ENCODE results near the gene EPS8.

The EPS8 gene

DNA sequence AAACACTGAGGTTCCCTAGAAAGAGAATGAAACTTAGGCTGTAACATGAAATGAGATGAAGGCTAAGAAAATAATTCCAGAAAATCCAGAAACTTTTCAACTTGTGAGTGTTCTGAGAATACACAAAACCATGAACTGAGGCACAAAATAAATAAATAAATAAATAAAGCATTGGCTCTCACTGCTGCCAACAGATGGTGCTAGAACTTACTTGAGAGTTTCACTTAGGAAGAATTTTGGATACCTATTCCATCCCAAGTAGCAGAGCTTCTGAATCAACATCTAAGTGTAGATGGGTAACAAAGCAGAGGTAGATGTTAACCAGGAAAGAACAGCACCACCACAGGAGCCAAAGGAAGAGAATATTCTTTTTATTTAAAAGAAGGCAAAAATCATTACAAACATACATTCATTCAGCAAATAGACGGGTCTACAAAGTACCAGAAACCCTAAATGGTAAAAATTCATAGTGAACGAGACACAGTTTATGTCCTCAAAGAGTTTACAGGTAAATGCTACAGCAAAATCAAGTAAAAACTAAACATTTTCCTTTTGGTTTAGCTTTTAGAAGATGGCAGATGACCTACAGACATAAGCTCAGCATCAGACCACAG lies 16.7 kb downstream of the EPS8 start:
- no peaks in the 10 kb centered on the region for H3K4me1 ChIP-seq (ENCODE audit: insufficient read depth, low read length, poor library complexity, severe bottlenecking)
- no peaks in the 10 kb centered on the region for H3K9me3 ChIP-seq (ENCODE audit: insufficient read depth, low read depth, low read length)
- TF ChIP-seq, protein P1, sequence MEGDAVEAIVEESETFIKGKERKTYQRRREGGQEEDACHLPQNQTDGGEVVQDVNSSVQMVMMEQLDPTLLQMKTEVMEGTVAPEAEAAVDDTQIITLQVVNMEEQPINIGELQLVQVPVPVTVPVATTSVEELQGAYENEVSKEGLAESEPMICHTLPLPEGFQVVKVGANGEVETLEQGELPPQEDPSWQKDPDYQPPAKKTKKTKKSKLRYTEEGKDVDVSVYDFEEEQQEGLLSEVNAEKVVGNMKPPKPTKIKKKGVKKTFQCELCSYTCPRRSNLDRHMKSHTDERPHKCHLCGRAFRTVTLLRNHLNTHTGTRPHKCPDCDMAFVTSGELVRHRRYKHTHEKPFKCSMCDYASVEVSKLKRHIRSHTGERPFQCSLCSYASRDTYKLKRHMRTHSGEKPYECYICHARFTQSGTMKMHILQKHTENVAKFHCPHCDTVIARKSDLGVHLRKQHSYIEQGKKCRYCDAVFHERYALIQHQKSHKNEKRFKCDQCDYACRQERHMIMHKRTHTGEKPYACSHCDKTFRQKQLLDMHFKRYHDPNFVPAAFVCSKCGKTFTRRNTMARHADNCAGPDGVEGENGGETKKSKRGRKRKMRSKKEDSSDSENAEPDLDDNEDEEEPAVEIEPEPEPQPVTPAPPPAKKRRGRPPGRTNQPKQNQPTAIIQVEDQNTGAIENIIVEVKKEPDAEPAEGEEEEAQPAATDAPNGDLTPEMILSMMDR (conservative IDR thresholded peaks at IDR 0.05; ENCODE audit: low read length): peak; percentile 67
- no peak for TF ChIP-seq EZH2phosphoT487 (IDR thresholded peaks at IDR 0.05; ENCODE audit: borderline replicate concordance)
- no peaks in the 10 kb centered on the region for H3F3A ChIP-seq (ENCODE audit: low read depth)
- no peaks in the 10 kb centered on the region for H3K79me2 ChIP-seq (ENCODE audit: insufficient read depth, low read length)
- H3K4me2 ChIP-seq (ENCODE audit: low read depth, low read length, poor library complexity, severe bottlenecking): no peak overlapping the region
- H3K36me3 ChIP-seq (ENCODE audit: insufficient read depth, low read length): no peaks in the 10 kb centered on the region
- no peak overlapping the region for H3K9ac ChIP-seq (ENCODE audit: low read depth, low read length, poor library complexity, severe bottlenecking)
- H3K4me3 ChIP-seq (ENCODE audit: low read length, poor library complexity, severe bottlenecking): no peak overlapping the region
- H3K27me3 ChIP-seq (ENCODE audit: insufficient read depth, low read length, poor library complexity, severe bottlenecking): no peaks in the 10 kb centered on the region
- no peak overlapping the region for H2AFZ ChIP-seq (ENCODE audit: low read length)
- H4K20me1 ChIP-seq (ENCODE audit: insufficient read depth, low read length, poor library complexity, severe bottlenecking): no peaks in the 10 kb centered on the region
- no peaks in the 10 kb centered on the region for H3K9me2 ChIP-seq (replicated peaks; ENCODE audit: low read depth, low read length)

DNA sequence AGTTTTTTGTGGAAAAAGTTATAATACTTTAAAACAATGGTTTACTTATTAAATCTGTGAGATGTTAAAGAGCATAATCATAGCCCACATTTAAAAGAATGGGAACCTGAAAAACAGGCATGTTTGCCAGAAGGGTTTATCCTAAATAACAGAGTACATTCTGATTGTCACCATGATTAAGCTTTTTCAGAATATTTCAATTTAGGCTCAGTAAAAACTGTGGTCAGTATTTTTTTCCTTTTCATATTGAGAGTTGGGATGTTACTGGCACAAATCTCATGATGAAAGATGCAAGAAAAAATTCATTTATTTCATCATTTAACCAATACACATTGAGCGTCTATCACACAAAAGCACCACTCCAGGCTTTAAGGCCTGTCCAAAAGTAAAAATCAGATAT lies 18.6 kb downstream of the EPS8 start:
- Histone ChIP-seq H3K9me3 (ENCODE audit: insufficient read depth, low read depth, low read length) (no peaks in the 10 kb centered on the region), H4K20me1 (ENCODE audit: insufficient read depth, low read length, poor library complexity, severe bottlenecking) (no peaks in the 10 kb centered on the region), H3K36me3 (ENCODE audit: insufficient read depth, low read length) (no peaks in the 10 kb centered on the region), H3K27me3 (ENCODE audit: insufficient read depth, low read length, poor library complexity, severe bottlenecking) (no peaks in the 10 kb centered on the region), H3K4me1 (ENCODE audit: insufficient read depth, low read length, poor library complexity, severe bottlenecking) (no peaks in the 10 kb centered on the region), H2AFZ (ENCODE audit: low read length) (no peak overlapping the region), H3K4me2 (ENCODE audit: low read depth, low read length, poor library complexity, severe bottlenecking) (no peak overlapping the region), H3K9me2 (replicated peaks; ENCODE audit: low read depth, low read length) (no peaks in the 10 kb centered on the region), H3K4me3 (ENCODE audit: low read length, poor library complexity, severe bottlenecking) (no peak overlapping the region), H3K79me2 (ENCODE audit: insufficient read depth, low read length) (no peaks in the 10 kb centered on the region), H3K9ac (ENCODE audit: low read depth, low read length, poor library complexity, severe bottlenecking) (no peak overlapping the region), H3F3A (ENCODE audit: low read depth) (no peaks in the 10 kb centered on the region)
- TF ChIP-seq, protein P1 (conservative IDR thresholded peaks at IDR 0.05; ENCODE audit: low read length): no peak
- TF ChIP-seq EZH2phosphoT487 (IDR thresholded peaks at IDR 0.05; ENCODE audit: borderline replicate concordance): no peak

DNA sequence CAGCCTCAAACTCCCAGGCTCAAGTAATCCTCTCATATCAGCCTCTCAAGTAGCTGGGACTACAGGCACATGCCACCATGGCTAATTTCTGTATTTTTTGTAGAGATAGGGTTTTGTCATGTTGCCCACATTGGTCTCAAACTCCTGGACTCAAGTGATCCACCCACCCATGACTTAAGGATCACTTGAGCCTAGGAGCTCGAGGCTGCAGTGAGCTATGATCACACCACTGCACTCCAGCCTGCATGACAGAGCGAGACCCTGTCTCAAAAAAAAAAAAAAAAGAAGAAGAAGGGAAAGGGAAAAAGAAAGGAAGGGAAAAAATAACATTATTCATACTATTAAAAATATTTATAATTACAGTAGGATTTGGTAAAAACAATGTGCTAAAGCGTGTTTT lies 19.2 kb downstream of the EPS8 start:
- Histone ChIP-seq H3K4me3 (ENCODE audit: low read length, poor library complexity, severe bottlenecking) (no peak overlapping the region), H3K4me2 (ENCODE audit: low read depth, low read length, poor library complexity, severe bottlenecking) (no peak overlapping the region), H3K9ac (ENCODE audit: low read depth, low read length, poor library complexity, severe bottlenecking) (no peak overlapping the region), H4K20me1 (ENCODE audit: insufficient read depth, low read length, poor library complexity, severe bottlenecking) (no peaks in the 10 kb centered on the region), H3K27me3 (ENCODE audit: insufficient read depth, low read length, poor library complexity, severe bottlenecking) (no peaks in the 10 kb centered on the region), H3K36me3 (ENCODE audit: insufficient read depth, low read length) (no peaks in the 10 kb centered on the region), H3K4me1 (ENCODE audit: insufficient read depth, low read length, poor library complexity, severe bottlenecking) (no peaks in the 10 kb centered on the region), H2AFZ (ENCODE audit: low read length) (no peak overlapping the region), H3K9me3 (ENCODE audit: insufficient read depth, low read depth, low read length) (no peaks in the 10 kb centered on the region), H3K79me2 (ENCODE audit: insufficient read depth, low read length) (no peaks in the 10 kb centered on the region), H3K9me2 (replicated peaks; ENCODE audit: low read depth, low read length) (no peaks in the 10 kb centered on the region), H3F3A (ENCODE audit: low read depth) (no peaks in the 10 kb centered on the region)
- TF ChIP-seq, protein P1 (conservative IDR thresholded peaks at IDR 0.05; ENCODE audit: low read length): no peak
- TF ChIP-seq EZH2phosphoT487 (IDR thresholded peaks at IDR 0.05; ENCODE audit: borderline replicate concordance): no peak
